NCI-H226 (cell line): ENCODE data around the gene F10.
"Not testable (repeated sequence)": the region's sequence is repeated elsewhere in the genome, so short reads cannot be mapped to it uniquely, and the experiment has no call there.

Experiments
- DNase-seq: peaks from one replicate; pipeline ENCODE4 v3.0.0-alpha.2; 2015

The F10 gene

GRCh38 chr13:113155201-113155600 is 32.6 kb downstream of the F10 start:
- no peak for DNase-seq

- no peak for DNase-seq
Measured at GRCh38 chr13:113155982-113156655, 33.5 kb downstream of the F10 start.

DNA sequence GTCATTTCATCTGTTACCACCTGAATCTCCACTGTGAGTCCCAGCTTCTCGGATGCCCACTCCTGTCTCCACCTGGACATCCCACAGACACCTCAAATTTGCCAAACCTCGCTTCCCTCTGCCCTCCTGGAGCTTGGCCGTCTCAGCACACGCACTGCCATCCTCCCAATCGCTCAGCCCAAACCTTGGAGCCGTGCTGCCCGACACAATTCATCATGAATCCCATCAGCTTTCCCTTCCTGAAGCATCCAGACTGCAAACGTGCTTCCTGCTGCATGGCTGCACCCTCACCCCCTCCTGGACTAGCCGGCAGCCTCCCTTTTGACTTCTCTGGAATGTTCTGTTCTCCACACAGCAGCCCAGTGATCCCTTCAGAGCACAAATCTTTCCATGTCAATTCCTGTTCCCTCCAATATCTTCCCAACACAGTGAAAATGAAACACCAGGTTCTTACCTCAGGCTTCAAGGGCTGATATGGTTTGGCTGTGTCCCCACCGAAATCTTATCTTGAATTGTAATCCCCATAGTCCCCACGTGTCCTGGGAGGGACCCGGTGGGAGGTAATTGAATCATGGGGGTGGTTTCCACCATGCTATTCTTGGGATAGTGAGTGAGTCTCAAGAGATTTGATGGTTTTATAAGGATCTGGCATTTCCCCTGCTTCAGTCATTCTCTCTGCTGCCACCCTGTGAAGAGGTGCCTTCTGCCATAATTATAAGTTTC is 34.8 kb downstream of the F10 start:
- DNase-seq = no peak

GRCh38 chr13:113157929-113158747 is 35.5 kb downstream of the F10 start, which contains the start of gene PROZ:
Gene PROZ (plus strand): TSS chr13:113158648. CDS start chr13:113158661, 13 bp downstream.
- no peak for DNase-seq

DNA sequence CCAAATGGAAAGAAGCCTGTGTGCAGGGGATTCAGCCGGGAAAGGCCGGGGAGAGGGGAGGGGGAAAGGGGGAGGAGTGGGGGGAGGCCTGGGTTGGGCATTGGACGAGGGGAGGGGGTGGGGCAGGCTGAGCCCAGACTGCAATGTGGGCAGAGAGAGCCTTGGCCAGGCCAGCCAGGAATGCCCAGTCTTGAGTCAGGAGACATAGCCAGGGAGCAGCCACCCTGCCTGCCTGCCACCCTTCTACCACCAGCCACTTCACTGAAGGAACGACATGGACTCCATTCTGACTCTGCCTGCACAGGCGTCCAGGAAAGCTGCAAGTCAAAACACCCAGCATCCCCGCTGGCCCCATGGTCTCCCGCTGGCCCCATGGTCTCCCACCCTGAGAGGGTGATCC is 36.3 kb downstream of the F10 start:
- DNase-seq = no peak

DNA sequence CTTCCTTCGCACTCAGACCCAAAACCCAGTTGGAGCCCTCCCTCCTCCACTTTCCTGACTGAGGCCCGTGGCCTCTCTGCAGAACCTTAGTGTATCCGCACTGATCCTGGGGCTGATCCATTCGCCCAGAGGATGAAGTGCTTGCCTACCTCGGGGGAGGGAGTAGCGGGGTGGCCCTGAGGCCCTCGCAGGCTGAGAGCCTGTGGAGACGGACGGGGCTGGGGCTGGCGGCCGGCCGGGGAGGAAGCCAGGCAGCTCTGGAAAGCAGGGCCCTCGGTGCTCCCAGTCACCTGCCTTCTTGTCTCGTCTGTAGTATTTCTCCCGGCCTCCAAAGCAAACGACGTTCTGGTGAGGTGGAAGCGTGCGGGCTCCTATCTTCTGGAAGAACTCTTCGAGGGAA is 37.1 kb downstream of the F10 start:
- DNase-seq = no peak

DNA sequence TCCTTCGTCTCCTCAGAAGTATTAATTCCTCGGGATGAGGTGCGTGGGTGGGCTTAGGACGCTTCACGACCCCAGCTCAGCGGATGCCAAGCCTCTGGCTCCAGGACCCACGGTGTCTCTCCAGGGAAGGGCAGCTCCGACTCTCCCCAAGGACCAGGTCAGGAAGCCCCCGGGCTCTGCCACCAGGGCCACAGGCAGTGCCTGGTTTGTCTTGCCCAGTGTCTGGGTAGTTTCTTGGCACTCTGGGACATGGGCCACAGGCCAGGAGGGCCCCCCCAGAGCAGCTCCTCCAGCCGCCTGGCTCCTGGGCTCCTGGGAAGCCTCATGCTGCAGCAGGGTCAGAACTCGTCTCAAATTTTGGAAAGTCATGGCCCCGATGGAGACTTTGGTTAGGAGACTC is 38.4 kb downstream of the F10 start:
- DNase-seq = no peak

DNA sequence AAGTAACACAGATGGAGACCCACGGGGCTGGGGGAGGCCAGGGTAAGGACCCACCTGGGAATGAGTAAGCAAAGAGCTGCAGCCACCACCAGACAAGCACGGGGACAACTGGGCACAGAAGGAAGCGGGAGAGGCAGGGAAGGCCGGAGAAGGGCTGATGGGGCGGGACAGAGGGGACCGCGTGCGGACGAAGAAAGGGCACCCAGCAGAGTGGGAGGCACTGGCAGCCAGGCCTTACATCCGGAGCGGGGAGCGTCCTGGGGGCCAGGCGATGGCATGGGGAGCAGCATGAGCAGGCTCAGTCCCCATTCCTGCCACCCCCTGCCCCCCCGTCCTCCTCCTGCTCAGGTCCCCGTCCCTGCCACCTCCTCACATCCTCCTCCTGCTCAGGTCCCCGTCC is 38.8 kb downstream of the F10 start:
- DNase-seq = no peak

GRCh38 chr13:113161975-113162374 is 39.4 kb downstream of the F10 start:
- DNase-seq = not testable (repeated sequence)

- DNase-seq = no peak
Measured at GRCh38 chr13:113162783-113163685, 40.4 kb downstream of the F10 start.

GRCh38 chr13:113164492-113164891 is 41.9 kb downstream of the F10 start:
- no peak for DNase-seq

GRCh38 chr13:113166266-113166665 is 43.7 kb downstream of the F10 start:
- DNase-seq = no peak

- no peak for DNase-seq
Measured at GRCh38 chr13:113166681-113167080, 44.1 kb downstream of the F10 start.

DNA sequence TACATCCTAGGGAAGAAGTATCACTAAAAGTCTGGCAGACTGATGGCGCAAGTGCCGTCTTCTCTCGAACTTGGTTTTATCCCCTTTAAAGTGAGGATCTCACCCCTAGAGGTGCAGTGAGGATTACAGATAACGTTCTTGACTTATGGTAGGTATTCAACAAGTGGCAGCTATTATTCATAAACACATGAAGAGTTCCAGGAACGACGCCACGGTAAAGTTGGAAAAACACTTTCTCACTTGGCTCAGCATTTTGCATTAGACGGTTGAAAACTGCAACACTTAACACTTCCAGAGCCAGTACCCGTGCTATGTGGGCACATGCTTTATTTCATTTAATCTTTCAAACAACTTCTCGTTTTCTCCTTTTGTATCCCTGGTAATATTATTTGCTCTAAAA is 44.6 kb downstream of the F10 start:
- DNase-seq = no peak

DNA sequence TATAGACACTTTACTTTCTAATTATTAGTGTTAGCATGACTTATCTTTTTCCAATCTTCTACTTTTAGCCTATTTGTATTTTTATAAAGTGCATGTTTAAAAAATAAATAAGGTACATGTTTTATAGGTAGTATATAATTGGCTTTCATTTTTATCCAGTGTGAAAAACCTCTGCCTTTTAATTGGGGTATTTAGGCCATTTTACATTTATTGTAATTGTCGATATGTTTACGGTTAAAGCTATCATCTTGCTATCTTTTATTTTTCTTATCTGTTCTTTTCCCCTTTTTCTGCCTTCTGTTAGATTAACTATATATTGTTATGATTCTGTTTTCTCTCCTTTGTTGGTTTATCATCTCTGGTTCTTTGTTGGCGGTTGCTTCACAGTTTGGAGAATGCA is 45.0 kb downstream of the F10 start:
- no peak for DNase-seq

GRCh38 chr13:113168211-113168610 is 45.6 kb downstream of the F10 start:
- DNase-seq = no peak

DNA sequence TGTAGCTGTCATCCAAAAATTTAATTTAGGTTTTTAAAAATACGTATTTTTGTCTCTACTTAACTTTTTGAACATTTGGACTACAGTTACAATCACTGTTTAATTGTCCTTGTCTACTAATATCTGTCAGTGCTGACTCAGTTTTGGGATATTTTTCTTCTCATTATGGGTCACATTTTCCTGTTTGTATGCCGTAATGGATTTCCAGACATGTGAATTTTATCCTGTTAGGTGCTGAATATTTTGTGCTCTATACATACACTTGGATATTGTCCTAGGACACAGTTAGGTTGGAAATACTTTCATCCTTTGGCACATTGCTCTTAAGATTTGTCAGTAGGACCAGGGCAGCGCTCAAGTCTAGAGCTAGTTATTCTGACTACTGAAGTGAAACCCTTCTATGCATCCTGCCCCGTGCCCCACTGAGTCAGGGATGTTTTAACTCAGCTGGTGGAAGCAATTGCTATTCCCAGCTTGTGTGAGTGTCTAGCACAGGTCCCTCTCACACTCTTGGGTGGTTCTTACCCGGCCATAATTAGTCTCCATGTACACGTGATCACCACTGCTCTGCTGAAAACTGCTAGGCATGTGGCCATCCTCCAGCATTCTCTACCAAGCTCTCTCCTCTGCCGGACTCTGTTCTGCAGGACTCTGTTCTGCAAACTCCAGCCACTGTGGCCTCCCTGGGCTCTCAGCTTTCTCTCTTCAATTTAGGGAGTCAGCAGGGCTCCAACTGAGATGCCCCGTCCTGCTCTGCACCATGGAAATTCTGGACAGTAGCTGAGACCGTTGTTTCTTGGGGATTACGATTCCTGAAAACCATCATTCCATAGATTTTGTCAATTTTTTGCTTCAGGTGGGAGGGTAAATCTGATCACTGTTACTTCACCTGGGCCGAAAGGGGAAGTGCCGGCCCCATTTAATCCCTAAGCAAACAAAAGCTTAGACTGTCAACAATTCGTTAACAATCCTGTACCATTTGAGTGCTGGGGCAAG is 47.0 kb downstream of the F10 start:
- no peak for DNase-seq

DNA sequence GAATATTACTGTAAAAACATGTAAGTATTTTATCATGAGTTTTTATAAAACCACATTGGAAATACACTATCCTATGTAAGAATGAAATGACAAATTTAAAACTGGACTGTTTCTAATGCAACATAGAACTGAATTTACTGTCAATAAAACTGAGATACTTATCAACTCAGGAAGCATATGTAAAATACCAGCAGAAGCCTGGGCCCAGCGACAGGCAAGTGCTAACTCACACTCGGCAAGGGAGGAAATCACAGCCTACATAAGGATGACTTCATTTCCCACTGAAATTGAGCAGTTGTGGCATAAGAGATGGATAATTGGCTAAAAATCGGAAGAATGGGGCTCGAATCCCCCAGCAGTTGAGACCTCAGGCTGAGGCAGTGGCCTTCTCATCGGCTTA is 47.9 kb downstream of the F10 start:
- DNase-seq = no peak

DNA sequence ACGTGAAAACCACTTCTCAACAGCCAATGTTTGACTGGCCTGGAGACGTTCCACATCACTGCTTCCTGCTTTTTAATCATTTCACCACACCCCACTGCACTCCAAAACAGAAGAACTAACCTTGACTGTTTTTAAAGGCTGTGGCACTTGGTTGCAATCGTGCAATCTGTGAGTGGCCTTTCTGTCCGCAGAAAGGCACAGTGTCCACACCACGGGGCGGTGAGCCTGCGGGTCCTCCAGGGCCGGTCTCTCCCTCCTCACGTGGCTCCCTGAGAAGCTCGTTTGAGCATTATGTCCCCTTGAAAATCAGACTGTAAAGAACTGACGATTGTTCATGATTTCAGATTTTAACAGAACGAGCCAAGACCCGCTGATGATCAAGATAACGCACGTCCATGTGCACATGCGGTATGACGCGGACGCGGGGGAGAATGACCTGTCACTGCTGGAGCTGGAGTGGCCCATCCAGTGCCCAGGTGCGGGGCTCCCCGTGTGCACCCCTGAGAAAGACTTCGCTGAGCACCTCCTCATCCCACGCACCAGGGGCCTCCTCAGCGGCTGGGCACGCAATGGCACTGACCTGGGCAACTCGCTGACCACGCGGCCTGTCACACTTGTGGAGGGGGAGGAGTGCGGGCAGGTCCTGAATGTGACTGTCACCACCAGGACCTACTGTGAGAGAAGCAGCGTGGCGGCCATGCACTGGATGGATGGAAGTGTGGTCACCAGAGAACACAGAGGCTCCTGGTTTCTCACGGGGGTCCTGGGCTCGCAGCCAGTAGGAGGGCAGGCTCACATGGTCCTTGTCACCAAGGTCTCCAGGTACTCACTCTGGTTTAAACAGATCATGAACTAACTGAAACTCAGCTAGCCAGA is 48.9 kb downstream of the F10 start:
- no peak for DNase-seq

GRCh38 chr13:113172419-113172926 is 49.9 kb downstream of the F10 start:
- no peak for DNase-seq
